Spleen (tissue), 7 donors: ENCODE results near the gene OBSCN.

Experiments
- CTCF ChIP-seq, 11 experiments: fragments of 200-600 bp in 7 of 11; fragments of 450-650 bp in 4 of 11; sonication (generic) in 4 of 11; IDR thresholded peaks in 8 of 11; conservative IDR thresholded peaks in 3 of 11; 1 replicate in 7 of 11; 2 replicates in 4 of 11; pipeline versions ENCODE4 v1.4.0 to v1.8.0; 2016 to 2021; ENCODE audit warnings: antibody characterized with exemption in 11 of 11, inconsistent platforms in 4 of 11, mild to moderate bottlenecking in 1 of 11
- POLR2A ChIP-seq, 3 donors: fragments of 450-650 bp; IDR thresholded peaks; one replicate each; pipeline ENCODE4 v1.5.1; 2017; ENCODE audit warnings: antibody characterized with exemption in 3 of 3, mild to moderate bottlenecking in 1 of 3
- donor health status: DM: no; HTN: no; CAD: no; lungs with moderate emphysema.
- donor health status: DM: no; HTN: no; CAD: no.
- donor health status: DM: no; HTN: no; CAD: no.

- TF ChIP-seq CTCF (IDR thresholded peaks at IDR 0.05 in 8 of 11, conservative IDR thresholded peaks at IDR 0.05 in 3 of 11) (no peak), POLR2A (IDR thresholded peaks at IDR 0.05) (no peak)
Measured at GRCh38 chr1:228159008-228159665, 48.7 kb upstream of the OBSCN start.
